Activated CD8-positive, alpha-beta T cell treated with anti-CD3 and anti-CD28 coated beads, Interleukin-2, amount 10 ng/mL, durations not matched to agents 7 days and 5 days (primary cell): ENCODE results near the gene SH3PXD2A. TPM values are rescaled to one million over a fixed set of nuclear protein-coding genes. Genes with fewer than 3 reads are reported as not detected.
A peak's percentile ranks its signal among the peaks of the same experiment; 100 is the strongest.

Source experiments
- ATAC-seq: fragments of 150-1000 bp; cut with Tn5 transposase; one replicate; pipeline ENCODE4 v1.10.0; 2021; ENCODE audit warnings: moderate library complexity
- CTCF ChIA-PET: fragments of 350-600 bp; sonication (Branson Sonifier 250); formaldehyde crosslinking; loops from one replicate; lab custom pipeline; 2021; ENCODE audit warnings: antibody characterized with exemption; lab: Charles Lee
- POLR2A ChIA-PET: fragments of 350-600 bp; sonication (Branson Sonifier 250); formaldehyde crosslinking; loops from one replicate; lab custom pipeline; 2021; ENCODE audit warnings: antibody characterized with exemption; lab: Charles Lee
- DNase-seq: peaks from one replicate; pipeline ENCODE4 v3.0.0-alpha.2; 2020
- H3K27ac Mint-ChIP-seq: one replicate; pipeline ENCODE4 v1.8.0; 2021; ENCODE audit warnings: mild to moderate bottlenecking, mixed read lengths
- H3K27me3 Mint-ChIP-seq: one replicate; pipeline ENCODE4 v1.8.0; 2021; ENCODE audit warnings: low read depth, mixed read lengths
- H3K36me3 Mint-ChIP-seq: one replicate; pipeline ENCODE4 v1.8.0; 2021; ENCODE audit warnings: low read depth, mixed read lengths
- H3K4me1 Mint-ChIP-seq: one replicate; pipeline ENCODE4 v1.8.0; 2021; ENCODE audit warnings: low read depth, mixed read lengths
- H3K4me3 Mint-ChIP-seq: one replicate; pipeline ENCODE4 v1.8.0; 2021; ENCODE audit warnings: mild to moderate bottlenecking, mixed read lengths
- H3K9me3 Mint-ChIP-seq: one replicate; pipeline ENCODE4 v1.8.0; 2022; ENCODE audit warnings: mixed read lengths; ENCODE audit not compliant: insufficient read depth
- total RNA-seq, 2 experiments: library from RNA; stranded (reverse); gene quantifications; one replicate each; pipeline ENCODE4 v1.2.3, GENCODE V29; 2021

SH3PXD2A gene
- total RNA-seq = 1 to 10 TPM; 8.5 to 9.4 TPM

GRCh38 chr10:103855424-103855823, at the start of gene SH3PXD2A:
SH3PXD2A (minus strand) TSS chr10:103855576; CDS start chr10:103855266, 310 bp downstream.
- CTCF ChIA-PET = interaction anchor here (0.7 to 8.9 kb wide), 2 partner anchors 18 to 142 kb away, joined by 4 to 91 read pairs; no protein-coding TSS in a partner anchor
- peak within 1 kb of the TSS; percentile 56 for H3K4me3 Mint-ChIP-seq
- no peak for DNase-seq
- H3K27ac Mint-ChIP-seq = no peak within 1 kb of the TSS
- H3K27me3 Mint-ChIP-seq = peaks cover 63% of the 10 kb centered on the region
- H3K9me3 Mint-ChIP-seq = no peaks in the 10 kb centered on the region
- peak; percentile 50 for ATAC-seq
- peaks cover 8% of the 10 kb centered on the region for H3K4me1 Mint-ChIP-seq
- POLR2A ChIA-PET = no interaction called here
- H3K36me3 Mint-ChIP-seq = no peaks in the 10 kb centered on the region

- ChIA-PET CTCF (interaction anchor here (0.8 to 3.3 kb wide), 19 partner anchors 9 to 354 kb away, joined by 3 to 25 read pairs (median 5); partner anchors contain the start of genes SFR1 and STN1), POLR2A (interaction anchor here (0.6 to 2.9 kb wide), 5 partner anchors 9 to 221 kb away, joined by 3 to 20 read pairs (median 8); partner anchors contain the start of genes SFR1 and STN1)
- peaks cover 49% of the 10 kb centered on the region for H3K4me1 Mint-ChIP-seq
- H3K27ac Mint-ChIP-seq = peak overlapping the region; percentile 48
- H3K9me3 Mint-ChIP-seq = no peaks in the 10 kb centered on the region
- H3K4me3 Mint-ChIP-seq = peak overlapping the region; percentile 10
- ATAC-seq (peak; percentile 84), DNase-seq (no peak)
- no peaks in the 10 kb centered on the region for H3K27me3 Mint-ChIP-seq
- H3K36me3 Mint-ChIP-seq = peaks cover 66% of the 10 kb centered on the region
Observed at GRCh38 chr10:103901299-103901698, 45.9 kb upstream of the SH3PXD2A start.

- ChIA-PET CTCF (interaction anchor here (1.2 to 2.7 kb wide), 4 partner anchors 9 to 376 kb away, joined by 4 to 7 read pairs (median 5); no protein-coding TSS in a partner anchor), POLR2A (interaction anchor here (0.5 to 1.0 kb wide), 2 partner anchors 9 to 69 kb away, joined by 3 to 4 read pairs; no protein-coding TSS in a partner anchor)
- H3K27ac Mint-ChIP-seq = peak overlapping the region; percentile 25
- no peak overlapping the region for H3K4me3 Mint-ChIP-seq
- peaks cover 55% of the 10 kb centered on the region for H3K4me1 Mint-ChIP-seq
- H3K27me3 Mint-ChIP-seq = no peaks in the 10 kb centered on the region
- no peak for DNase-seq
- ATAC-seq = no peak
- H3K9me3 Mint-ChIP-seq = no peaks in the 10 kb centered on the region
- H3K36me3 Mint-ChIP-seq = peaks cover 71% of the 10 kb centered on the region
Observed at GRCh38 chr10:103899312-103899711, 43.9 kb upstream of the SH3PXD2A start.

- H3K36me3 Mint-ChIP-seq = peaks cover 71% of the 10 kb centered on the region
- POLR2A ChIA-PET = no interaction called here
- no peaks in the 10 kb centered on the region for H3K27me3 Mint-ChIP-seq
- DNase-seq (no peak), ATAC-seq (no peak)
- no peak overlapping the region for H3K27ac Mint-ChIP-seq
- CTCF ChIA-PET = interaction anchor here (1.1 to 2.7 kb wide), 2 partner anchors 11 to 86 kb away, joined by 3 to 7 read pairs; no protein-coding TSS in a partner anchor
- H3K4me1 Mint-ChIP-seq = peaks cover 48% of the 10 kb centered on the region
- H3K4me3 Mint-ChIP-seq = no peak overlapping the region
- no peaks in the 10 kb centered on the region for H3K9me3 Mint-ChIP-seq
Observed at GRCh38 chr10:103897241-103897774, 41.9 kb upstream of the SH3PXD2A start.

GRCh38 chr10:103896225-103896624, 40.8 kb upstream of the SH3PXD2A start:
- H3K4me1 Mint-ChIP-seq = peaks cover 38% of the 10 kb centered on the region
- no peak overlapping the region for H3K4me3 Mint-ChIP-seq
- no peaks in the 10 kb centered on the region for H3K9me3 Mint-ChIP-seq
- no peak for DNase-seq
- CTCF ChIA-PET = no interaction called here
- ATAC-seq = no peak
- H3K36me3 Mint-ChIP-seq = peaks cover 76% of the 10 kb centered on the region
- POLR2A ChIA-PET = no interaction called here
- H3K27me3 Mint-ChIP-seq = no peaks in the 10 kb centered on the region
- H3K27ac Mint-ChIP-seq = peak overlapping the region; percentile 5

GRCh38 chr10:103895411-103896186, 40.2 kb upstream of the SH3PXD2A start:
- Mint-ChIP-seq H3K4me1 (peaks cover 34% of the 10 kb centered on the region), H3K9me3 (no peaks in the 10 kb centered on the region), H3K27me3 (no peaks in the 10 kb centered on the region), H3K27ac (peak overlapping the region; percentile 43), H3K4me3 (no peak overlapping the region), H3K36me3 (peaks cover 75% of the 10 kb centered on the region)
- DNase-seq (no peak), ATAC-seq (peak; percentile 36)
- POLR2A ChIA-PET = interaction anchor here (0.7 to 1.6 kb wide), 5 partner anchors 13 to 227 kb away, joined by 3 to 5 read pairs (median 3); partner anchors contain the start of gene SFR1
- CTCF ChIA-PET = interaction anchor here (0.9 to 3.4 kb wide), 6 partner anchors 11 to 226 kb away, joined by 3 to 11 read pairs (median 5); partner anchors contain the start of gene SFR1

- no peak for DNase-seq
- H3K9me3 Mint-ChIP-seq = no peaks in the 10 kb centered on the region
- no peak for ATAC-seq
- peaks cover 71% of the 10 kb centered on the region for H3K36me3 Mint-ChIP-seq
- H3K4me1 Mint-ChIP-seq = peaks cover 38% of the 10 kb centered on the region
- H3K27ac Mint-ChIP-seq = peak overlapping the region; percentile 8
- H3K4me3 Mint-ChIP-seq = no peak overlapping the region
- no peaks in the 10 kb centered on the region for H3K27me3 Mint-ChIP-seq
- ChIA-PET POLR2A (interaction anchor here (0.7 to 1.6 kb wide), 4 partner anchors 17 to 228 kb away, joined by 3 to 5 read pairs (median 4); partner anchors contain the start of gene SFR1), CTCF (interaction anchor here (0.7 to 3.4 kb wide), 7 partner anchors 9 to 731 kb away, joined by 3 to 11 read pairs (median 5); partner anchors contain the start of gene SFR1)
Observed at GRCh38 chr10:103894441-103894864, 39.1 kb upstream of the SH3PXD2A start.

- H3K4me1 Mint-ChIP-seq = peaks cover 44% of the 10 kb centered on the region
- H3K36me3 Mint-ChIP-seq = peaks cover 72% of the 10 kb centered on the region
- H3K27ac Mint-ChIP-seq = no peak overlapping the region
- ChIA-PET CTCF (interaction anchor here (0.7 to 3.4 kb wide), 5 partner anchors 9 to 732 kb away, joined by 3 to 11 read pairs (median 6); partner anchors contain the start of gene SFR1), POLR2A (interaction anchor here (1.0 kb wide), 1 partner anchor 75 kb away, joined by 3 read pairs; no protein-coding TSS in a partner anchor)
- H3K4me3 Mint-ChIP-seq = no peak overlapping the region
- H3K27me3 Mint-ChIP-seq = no peaks in the 10 kb centered on the region
- DNase-seq (no peak), ATAC-seq (no peak)
- no peaks in the 10 kb centered on the region for H3K9me3 Mint-ChIP-seq
Observed at GRCh38 chr10:103893817-103894216, 38.4 kb upstream of the SH3PXD2A start.

- Mint-ChIP-seq H3K27ac (no peak overlapping the region), H3K4me3 (no peak overlapping the region), H3K36me3 (peaks cover 64% of the 10 kb centered on the region), H3K4me1 (peaks cover 49% of the 10 kb centered on the region), H3K27me3 (no peaks in the 10 kb centered on the region), H3K9me3 (no peaks in the 10 kb centered on the region)
- no peak for ATAC-seq
- ChIA-PET POLR2A (no interaction called here), CTCF (interaction anchor here (0.8 to 4.0 kb wide), 3 partner anchors 9 to 318 kb away, joined by 3 to 24 read pairs (median 10); partner anchors contain the start of gene SFR1)
- no peak for DNase-seq
Observed at GRCh38 chr10:103892181-103892580, 36.8 kb upstream of the SH3PXD2A start.

- DNase-seq = no peak
- peaks cover 42% of the 10 kb centered on the region for H3K4me1 Mint-ChIP-seq
- no peaks in the 10 kb centered on the region for H3K27me3 Mint-ChIP-seq
- peaks cover 54% of the 10 kb centered on the region for H3K36me3 Mint-ChIP-seq
- ChIA-PET POLR2A (interaction anchor here (1.2 to 2.0 kb wide), 3 partner anchors 26 to 231 kb away, joined by 3 to 11 read pairs (median 4); partner anchors contain the start of gene SFR1), CTCF (interaction anchor here (0.7 to 4.0 kb wide), 18 partner anchors 9 to 320 kb away, joined by 3 to 24 read pairs (median 6); partner anchors contain the start of gene SFR1)
- H3K27ac Mint-ChIP-seq = peak overlapping the region; percentile 70
- no peaks in the 10 kb centered on the region for H3K9me3 Mint-ChIP-seq
- no peak overlapping the region for H3K4me3 Mint-ChIP-seq
- no peak for ATAC-seq
Observed at GRCh38 chr10:103890688-103891087, 35.3 kb upstream of the SH3PXD2A start.

- DNase-seq (no peak), ATAC-seq (peak; percentile 40)
- Mint-ChIP-seq H3K9me3 (no peaks in the 10 kb centered on the region), H3K27ac (peak overlapping the region; percentile 70), H3K4me3 (no peak overlapping the region), H3K4me1 (peaks cover 37% of the 10 kb centered on the region), H3K36me3 (peaks cover 52% of the 10 kb centered on the region), H3K27me3 (no peaks in the 10 kb centered on the region)
- ChIA-PET POLR2A (interaction anchor here (0.9 to 2.0 kb wide), 5 partner anchors 8 to 231 kb away, joined by 3 to 11 read pairs (median 3); partner anchors contain the start of gene SFR1), CTCF (interaction anchor here (0.7 to 4.0 kb wide), 24 partner anchors 9 to 320 kb away, joined by 3 to 24 read pairs (median 4); partner anchors contain the start of gene SFR1)
Observed at GRCh38 chr10:103890194-103890658, 34.9 kb upstream of the SH3PXD2A start.
